IPS-18c (cell line): ENCODE data around the gene TSKU.
A peak's percentile ranks its signal among the peaks of the same experiment; 100 is the strongest.
"Not testable (repeated sequence)": the region's sequence is repeated elsewhere in the genome, so short reads cannot be mapped to it uniquely, and the experiment has no call there.

Experiments used
- H3K4me3 ChIP-seq: 2 replicates; pipeline ENCODE4 v1.7.0; 2013; ENCODE audit warnings: low read depth, mild to moderate bottlenecking, low read length, moderate library complexity; ENCODE audit not compliant: insufficient read depth
- H3K9me3 ChIP-seq: one replicate; pipeline ENCODE4 v1.6.1; 2013; ENCODE audit warnings: mild to moderate bottlenecking, low read length, moderate library complexity; ENCODE audit not compliant: control insufficient read depth, insufficient read depth

The TSKU gene

GRCh38 chr11:76778874-76779273, 4.3 kb upstream of the TSKU start:
- Histone ChIP-seq H3K9me3 (peaks cover 2% of the 10 kb centered on the region), H3K4me3 (no peak overlapping the region)

DNA sequence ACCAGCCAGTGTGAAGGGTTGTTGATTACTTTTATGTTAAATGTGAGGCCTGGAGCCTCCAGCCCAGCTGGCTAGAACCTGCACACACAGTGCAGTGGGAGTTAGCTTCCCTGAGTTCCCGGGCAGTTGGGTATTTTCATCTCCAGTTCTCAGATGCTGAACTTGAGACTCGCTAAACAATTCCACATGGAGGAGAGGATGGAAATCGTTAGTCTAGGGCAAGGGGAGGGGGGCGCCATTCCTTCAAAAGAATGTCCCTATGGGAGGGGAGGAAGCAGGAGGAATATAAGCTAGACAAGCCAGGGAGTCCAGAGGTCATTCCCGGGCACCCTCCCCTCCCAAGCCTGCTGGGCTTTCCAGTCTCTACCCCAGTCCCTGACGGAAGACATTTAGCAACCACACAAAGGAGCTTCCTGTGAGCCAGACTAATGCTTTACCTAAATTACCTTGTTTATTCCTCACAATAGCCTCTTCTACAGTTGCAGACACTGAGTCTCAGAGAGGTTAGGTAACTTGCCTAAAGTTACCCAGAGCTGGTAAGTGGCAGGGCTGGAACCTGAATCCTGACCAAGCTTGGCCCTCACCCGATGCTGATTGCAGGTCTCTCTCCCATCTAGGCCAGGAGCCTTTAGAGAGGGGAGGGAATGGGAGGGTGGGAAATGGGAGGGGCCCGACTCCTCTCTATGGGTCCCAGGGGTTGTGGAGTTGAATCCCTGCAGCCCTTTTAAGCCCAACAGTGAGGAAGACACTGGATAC, 1.9 kb upstream of the TSKU start:
- H3K4me3 ChIP-seq: no peak overlapping the region
- no peaks in the 10 kb centered on the region for H3K9me3 ChIP-seq

DNA sequence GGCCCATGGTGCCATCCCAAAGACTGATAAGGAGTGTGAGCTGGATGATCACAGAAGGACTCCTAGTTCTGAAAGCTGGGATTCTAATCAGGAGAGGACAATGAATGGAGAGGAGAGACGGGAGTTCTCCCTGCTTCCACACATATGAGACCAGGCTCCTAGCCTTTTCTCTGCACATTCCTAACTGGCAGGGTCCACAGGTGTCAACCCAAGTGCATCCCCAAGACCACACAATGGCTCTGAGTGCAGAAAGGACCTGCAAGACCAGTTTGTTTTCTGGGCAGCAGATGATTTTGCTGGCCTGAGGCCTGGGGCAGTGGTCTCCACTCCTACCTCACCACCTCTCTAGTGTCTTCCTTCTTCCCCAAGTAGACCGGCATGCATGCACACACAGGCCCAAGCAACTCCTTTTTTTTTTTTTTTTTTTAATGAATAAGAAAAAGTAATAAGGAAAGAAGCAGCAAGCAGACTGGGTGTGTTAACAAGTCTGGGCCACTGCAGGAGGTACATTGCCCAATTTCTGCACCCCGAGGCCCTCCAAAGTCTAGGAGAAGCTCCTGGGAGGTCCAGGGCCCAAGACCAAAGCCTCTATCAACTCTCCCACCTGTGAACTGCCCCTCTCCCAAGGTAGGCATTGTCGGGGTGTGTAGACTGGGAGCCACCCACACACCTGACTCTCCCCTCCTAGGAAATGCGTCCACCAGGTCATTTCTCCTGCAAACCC, 1.2 kb upstream of the TSKU start:
- Histone ChIP-seq H3K4me3 (peak overlapping the region; percentile 70), H3K9me3 (no peaks in the 10 kb centered on the region)

DNA sequence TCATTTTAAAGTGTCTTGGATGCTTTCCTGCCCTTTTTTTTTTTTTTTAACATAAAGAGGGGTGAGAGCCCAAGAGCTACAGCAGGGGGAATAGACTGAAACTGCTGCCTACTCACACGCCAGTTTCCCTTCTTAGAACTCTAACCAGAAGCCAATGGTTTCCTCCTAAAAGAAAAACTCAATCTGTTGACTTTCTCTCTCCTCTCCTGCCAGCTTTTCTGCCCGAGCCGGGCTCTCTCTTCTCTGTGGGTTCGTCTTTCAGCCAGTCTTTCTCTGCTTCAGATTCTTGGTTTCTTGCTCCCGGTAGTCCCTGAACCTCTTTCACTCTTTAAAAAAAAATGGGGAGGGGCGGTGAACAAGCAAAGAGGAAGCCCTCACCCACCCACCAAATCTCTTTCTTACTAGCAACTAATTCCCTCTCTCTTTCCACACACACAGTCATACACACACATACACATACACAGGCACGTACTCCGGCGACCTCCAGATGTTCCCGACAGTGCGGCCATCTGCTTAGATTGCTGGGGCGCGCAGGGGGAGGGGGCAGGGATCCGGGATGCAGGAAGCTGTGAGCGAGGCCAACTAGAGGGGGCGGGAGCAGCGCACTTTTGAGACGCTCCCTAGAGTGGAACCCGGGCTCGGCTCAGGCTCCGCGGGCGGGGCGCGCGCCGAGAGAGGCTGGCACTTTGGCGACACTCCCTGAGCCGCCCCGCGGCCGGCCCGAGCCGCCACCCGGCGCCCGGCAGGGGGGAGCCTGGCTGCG, 444 bp upstream of the TSKU start:
- Histone ChIP-seq H3K9me3 (no peaks in the 10 kb centered on the region), H3K4me3 (peak overlapping the region; percentile 95)

DNA sequence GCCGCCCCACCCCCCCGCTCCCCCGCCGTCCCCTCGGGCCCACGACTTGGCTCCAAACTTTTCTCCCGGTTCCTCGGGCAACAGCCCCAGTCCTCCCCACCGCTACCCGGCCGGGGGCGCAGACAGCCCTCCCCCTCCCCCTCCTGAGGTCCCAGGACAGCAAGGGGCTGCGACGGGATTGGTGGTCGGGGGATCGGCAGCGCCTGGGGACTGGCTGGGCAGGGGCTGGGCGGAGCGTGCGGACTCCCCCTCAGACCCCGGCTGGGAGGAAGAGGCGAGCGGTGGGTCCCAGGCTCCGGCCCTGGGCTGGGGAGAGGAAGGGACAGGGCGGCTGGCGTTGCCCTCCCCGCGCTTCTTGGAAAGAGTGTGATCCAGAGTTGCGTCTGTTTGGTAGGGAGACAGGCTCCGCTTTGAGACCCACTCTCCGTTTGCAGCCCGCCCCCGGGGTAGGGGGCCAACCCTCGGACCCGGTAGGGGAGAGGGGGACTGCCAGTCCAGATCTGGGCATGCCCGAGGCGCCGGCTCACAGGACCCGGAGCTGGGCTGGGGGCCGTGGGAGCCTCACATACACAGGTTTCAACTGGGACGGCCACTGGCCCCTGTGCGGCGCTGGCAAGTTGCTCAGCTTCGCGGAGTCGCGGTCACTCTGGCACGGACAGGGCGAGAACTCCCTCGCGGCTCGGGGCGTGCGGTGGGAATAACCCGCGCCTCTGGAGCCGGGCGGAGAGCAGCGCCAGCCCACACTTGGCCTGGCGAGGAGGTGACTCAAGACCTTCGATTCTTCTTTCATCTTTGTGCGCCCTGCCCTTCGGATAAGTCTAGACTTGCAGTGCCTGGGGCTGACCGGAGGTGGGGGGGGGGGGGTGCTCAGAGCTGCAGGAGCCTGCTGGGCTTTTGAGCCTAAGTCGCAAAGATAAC, 999 bp downstream of the TSKU start:
- no peaks in the 10 kb centered on the region for H3K9me3 ChIP-seq
- peak overlapping the region; percentile 95 for H3K4me3 ChIP-seq

- H3K4me3 ChIP-seq: no peak overlapping the region; the same call in 1 of the 2 replicates
- no peaks in the 10 kb centered on the region for H3K9me3 ChIP-seq
Measured at GRCh38 chr11:76785513-76785912, 2.4 kb downstream of the TSKU start.

- Histone ChIP-seq H3K4me3 (no peak overlapping the region), H3K9me3 (no peaks in the 10 kb centered on the region)
Measured at GRCh38 chr11:76786016-76786415, 2.9 kb downstream of the TSKU start.

- Histone ChIP-seq H3K9me3 (peaks cover 3% of the 10 kb centered on the region), H3K4me3 (no peak overlapping the region)
Measured at GRCh38 chr11:76786441-76787014, 3.4 kb downstream of the TSKU start.

DNA sequence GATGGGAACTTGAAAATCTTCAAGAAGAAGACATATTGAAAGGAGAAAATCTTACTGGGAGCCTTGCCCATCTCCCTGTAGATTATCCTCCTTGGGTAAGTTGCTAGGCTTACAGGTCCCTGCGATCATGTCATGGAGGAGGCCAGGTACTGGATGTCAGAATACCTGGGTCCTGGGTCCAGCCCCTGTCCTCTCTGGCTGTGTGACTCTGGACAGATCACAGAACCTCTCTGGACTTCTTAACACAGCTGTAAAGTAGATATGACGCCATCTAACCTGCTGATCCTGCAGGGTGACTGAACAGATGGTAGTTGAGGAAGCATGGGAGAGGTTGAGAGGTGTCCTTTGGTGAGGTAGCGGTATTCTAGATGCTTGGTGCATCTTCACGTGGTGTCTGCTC, 4.1 kb downstream of the TSKU start:
- H3K9me3 ChIP-seq: peaks cover 6% of the 10 kb centered on the region
- H3K4me3 ChIP-seq: no peak overlapping the region

GRCh38 chr11:76787911-76788596, 4.9 kb downstream of the TSKU start:
- Histone ChIP-seq H3K9me3 (peaks cover 10% of the 10 kb centered on the region), H3K4me3 (no peak overlapping the region)

DNA sequence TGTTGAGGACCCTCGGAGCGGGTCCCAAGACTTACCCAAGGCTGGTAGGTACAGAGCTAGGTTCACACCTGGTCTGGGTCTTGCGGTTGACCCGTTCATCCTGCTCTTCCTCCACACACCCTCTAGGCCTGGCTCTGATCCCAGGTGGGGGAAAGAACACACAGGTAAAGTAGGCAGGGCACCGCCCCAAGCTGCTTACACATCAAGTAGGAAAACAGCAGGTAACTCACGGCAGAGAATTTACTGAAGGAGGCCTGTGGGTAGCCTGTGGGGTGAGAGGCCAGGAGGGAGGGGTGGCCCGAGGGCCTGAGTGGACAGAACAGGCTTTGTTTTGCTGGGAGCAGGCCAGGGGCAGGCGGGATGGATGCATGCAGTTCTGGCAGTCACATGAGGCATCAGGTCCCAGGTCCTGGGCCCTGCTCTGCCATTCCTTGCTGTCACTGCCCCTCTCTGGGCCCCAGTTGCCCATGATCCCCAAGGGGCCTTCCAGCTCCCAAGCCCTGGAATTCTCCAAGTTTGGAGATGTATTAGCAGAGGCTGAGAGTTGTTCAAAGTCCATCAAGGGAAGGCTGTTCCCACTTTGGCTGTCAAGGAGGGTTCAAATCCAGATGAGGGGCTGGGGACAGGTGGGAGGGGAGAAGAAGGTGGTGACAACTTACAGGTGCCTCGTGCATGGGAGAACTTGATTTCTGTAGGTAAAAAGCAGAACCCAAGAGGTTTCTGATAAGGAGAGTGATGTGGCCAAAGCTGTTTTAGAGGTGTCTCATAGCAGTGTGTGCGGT, 5.7 kb downstream of the TSKU start:
- peaks cover 10% of the 10 kb centered on the region for H3K9me3 ChIP-seq
- H3K4me3 ChIP-seq: no peak overlapping the region

- Histone ChIP-seq H3K4me3 (no peak overlapping the region), H3K9me3 (peaks cover 10% of the 10 kb centered on the region)
Measured at GRCh38 chr11:76789443-76789719, 6.2 kb downstream of the TSKU start.

DNA sequence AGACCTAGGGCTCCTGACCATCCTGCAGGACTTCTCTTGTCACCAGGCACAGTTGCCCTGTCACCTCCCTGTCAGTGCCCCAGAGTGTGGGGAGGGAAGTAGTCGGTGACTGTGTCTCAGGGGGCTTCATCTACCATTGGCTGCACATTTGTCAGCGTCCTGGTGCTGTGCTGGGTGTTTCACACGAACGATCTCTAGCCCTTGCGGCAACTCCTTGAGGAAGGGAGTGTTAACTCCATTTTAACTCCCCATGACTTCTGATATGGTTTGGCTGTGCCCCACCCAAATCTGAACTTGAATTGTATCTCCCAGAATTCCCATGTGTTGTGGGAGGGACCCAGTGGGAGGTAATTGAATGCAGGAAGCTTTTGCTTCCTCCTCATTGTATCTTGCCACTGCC, 7.1 kb downstream of the TSKU start:
- H3K4me3 ChIP-seq: no peak overlapping the region
- peaks cover 10% of the 10 kb centered on the region for H3K9me3 ChIP-seq

DNA sequence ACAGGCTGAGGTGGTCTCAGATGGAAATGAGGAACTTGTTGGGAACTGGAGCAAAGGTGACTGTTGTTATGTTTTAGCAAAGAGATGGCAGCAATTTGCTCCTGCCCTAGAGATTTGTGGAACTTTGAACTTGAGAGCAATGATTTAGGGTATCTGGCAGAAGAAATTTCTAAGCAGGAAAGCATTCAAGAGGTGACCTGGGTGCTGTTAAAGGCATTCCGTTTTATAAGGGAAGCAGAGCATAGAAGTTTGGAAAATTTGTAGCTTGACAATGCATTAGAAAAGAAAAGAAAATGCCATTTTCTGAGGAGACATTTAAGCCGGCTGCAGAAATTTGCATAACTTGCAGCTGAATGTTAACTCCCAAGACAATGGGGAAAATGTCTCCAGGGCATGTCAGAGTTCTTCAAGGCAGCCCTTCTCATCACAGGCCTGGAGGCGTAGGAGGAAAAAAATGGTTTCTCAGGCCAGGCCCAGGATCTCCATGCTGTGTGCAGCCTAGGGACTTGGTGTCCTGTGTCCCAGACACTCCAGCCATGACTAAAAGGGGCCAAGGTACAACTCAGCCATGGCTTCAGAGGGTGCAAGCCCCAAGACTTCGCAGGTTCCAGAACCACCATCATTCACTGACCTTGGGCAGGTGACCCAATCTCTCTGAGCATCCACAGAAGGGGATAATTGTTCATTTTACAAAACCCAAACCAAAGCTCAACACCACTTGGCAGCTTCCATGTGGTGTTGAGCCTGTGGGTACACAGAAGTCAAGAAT, 8.0 kb downstream of the TSKU start:
- not testable (repeated sequence) for H3K4me3 ChIP-seq
- peaks cover 10% of the 10 kb centered on the region for H3K9me3 ChIP-seq

GRCh38 chr11:76791861-76792260, 8.7 kb downstream of the TSKU start:
- no peak overlapping the region for H3K4me3 ChIP-seq

More at GRCh38 chr11:76791861-76792260, 8.7 kb downstream of the TSKU start:
- H3K9me3 ChIP-seq: peaks cover 10% of the 10 kb centered on the region
